Epidermal melanocyte (primary cell): ENCODE data around the gene RCBTB2.
"Not testable (repeated sequence)": the region's sequence is repeated elsewhere in the genome, so short reads cannot be mapped to it uniquely, and the experiment has no call there.

Source experiments
- DNase-seq: peaks from one replicate; pipeline ENCODE4 v3.0.0; 2011; ENCODE audit warnings: low spot score; ENCODE audit not compliant: insufficient read length

RCBTB2 gene

GRCh38 chr13:48494874-48495273 is 38.0 kb downstream of the RCBTB2 start:
- no peak for DNase-seq

DNA sequence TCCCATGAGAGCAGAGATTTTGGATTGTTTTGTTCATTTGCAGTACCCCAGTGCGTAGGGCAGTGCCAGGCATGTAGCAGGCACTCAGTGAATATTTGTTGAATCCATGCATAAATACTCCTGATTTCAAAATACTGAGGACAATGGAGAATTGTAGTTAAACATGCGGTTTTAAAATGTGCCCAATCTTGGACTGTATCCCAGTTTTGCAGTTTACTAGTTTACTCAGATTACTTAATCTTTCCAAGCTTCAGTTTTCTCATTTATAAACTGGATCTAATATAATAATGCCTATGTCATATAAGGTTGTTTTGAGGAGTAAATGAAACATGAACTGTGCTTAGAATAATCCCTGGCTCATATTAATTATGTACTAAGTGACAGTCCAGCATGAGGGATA is 39.0 kb downstream of the RCBTB2 start:
- no peak for DNase-seq

DNA sequence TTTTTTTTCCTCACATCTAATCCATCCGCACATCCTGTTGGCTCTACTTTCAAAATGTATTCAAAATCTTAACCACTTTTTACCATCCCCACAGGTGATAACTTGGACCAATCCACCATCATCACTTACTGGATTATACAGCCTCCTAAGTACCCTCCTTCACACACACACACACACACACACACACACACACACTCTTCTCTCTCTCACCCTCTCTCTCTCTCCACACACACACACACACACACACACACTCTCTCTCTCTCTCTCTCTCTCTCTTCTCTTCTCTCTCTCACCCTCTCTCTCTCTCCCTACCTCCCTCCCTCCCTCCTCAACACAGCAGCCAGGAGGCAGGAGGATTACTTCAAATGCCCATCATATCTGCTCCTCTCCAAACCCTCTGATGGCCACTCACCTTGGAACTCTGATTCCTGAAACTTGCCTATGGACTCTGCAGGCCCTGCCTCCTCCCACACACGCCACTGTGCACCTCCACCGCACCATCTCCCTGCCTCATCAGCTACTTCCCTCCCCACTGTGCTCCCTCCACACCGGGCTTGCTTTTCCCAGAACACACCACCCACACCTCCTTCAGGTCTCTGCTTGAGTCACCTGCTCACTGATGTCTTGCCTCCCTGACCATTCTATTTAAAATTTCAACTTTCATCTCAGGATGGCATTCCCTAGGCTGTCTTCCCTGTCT is 39.7 kb downstream of the RCBTB2 start:
- no peak for DNase-seq

DNA sequence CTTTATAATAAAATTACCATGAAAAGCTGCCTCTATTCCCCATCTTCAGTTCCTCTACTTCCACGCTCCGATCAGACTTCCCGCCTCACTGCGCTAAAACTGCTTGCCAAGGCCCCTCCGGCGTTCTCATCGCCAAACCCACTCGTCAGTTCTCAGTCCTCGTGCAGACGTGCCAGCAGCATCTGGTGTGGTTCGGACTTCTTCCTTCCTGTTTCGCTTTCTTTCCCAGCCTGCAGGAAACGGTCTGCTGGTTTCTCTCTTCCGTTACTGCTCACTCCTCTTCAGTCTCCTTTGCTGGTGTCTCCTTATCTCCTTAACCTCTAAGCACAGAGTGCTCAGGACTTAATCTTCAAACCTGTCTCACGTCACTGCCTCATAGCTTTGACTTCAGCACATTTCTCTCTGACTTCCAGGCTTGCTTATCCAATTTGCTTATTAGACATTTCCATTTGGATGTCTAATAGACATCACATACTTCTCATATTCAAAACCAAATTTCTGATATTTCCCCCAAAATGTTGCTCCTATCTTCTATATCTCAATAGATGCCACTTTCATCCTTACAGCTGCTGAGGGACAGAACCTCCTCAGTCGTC is 40.3 kb downstream of the RCBTB2 start:
- DNase-seq = peak; percentile 52

DNA sequence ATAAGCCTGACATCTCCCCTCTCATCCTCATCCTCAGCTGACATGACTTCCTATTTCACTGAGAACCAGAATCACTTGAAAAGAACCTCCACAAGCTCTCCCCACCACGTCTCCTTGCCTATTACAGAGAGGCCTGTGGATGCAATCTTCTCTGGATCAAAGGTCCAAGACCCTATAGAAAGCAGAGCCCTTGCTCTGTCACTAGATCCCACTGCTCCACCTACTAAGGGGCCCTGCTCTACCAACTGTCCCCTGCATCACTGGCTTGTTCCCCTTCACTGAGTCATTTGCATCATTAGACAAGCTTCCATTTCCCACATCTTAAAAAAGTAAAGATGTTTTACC is 40.8 kb downstream of the RCBTB2 start:
- no peak for DNase-seq

GRCh38 chr13:48491423-48492095 is 41.3 kb downstream of the RCBTB2 start:
- DNase-seq = no peak

GRCh38 chr13:48490241-48490640 is 42.6 kb downstream of the RCBTB2 start:
- no peak for DNase-seq

DNA sequence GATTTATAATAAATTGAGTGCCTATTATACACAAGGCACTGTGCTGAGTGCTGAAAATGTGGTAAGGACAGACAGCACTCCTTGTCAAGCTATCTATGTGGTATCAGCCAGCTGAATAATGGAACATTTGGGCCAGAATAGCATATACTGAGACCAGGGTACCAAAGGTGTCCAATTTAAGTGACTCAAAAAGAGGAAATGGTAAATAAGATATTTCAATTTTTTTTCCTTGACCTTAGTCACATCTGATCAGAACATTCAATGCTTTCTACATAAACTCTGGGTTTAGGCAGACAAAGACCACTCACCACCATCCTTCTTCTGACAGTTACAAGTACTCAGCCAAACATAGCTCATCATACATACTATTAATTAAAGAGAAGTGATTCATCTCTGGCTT is 43.2 kb downstream of the RCBTB2 start:
- DNase-seq = no peak

DNA sequence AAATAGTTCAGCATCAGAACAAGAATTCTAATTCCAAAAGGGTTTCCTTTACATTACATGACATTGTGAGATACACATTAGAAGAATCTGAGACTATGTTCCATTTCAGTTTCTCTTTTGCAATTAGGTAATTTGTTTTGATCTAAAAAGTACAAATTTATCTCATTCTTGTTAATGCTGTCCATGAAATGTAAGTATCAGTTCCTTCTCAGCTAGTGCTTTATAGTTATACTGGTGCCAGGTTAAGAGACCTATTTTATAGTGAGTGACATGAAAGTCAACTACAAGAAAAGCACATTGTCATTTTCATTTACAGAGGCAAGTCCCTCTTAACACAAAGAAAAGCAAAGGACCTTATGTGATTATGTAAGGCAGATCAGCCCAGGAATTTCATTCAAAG is 43.9 kb downstream of the RCBTB2 start:
- no peak for DNase-seq

- no peak for DNase-seq
Observed at GRCh38 chr13:48487968-48488367, 44.9 kb downstream of the RCBTB2 start.

- DNase-seq = no peak
Observed at GRCh38 chr13:48486836-48487235, 46.0 kb downstream of the RCBTB2 start.

DNA sequence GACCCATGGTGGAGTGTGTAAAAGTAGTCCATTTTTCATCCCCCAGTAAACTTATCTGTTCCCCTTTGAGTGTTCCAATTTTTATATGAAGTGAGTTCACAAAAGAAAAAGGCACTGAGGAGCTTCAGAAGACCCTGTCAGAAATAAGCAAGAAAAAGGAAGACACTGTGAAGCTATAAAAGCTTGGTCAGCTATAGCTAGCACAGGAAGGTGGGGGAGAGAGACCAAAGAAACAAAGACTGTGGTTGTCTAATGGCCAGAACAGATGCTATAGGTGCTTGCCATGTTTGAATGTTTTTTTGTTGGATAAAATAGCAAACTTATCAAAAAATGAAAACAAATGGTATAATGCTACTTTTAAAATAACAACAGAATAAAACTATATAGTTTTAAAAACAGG is 46.5 kb downstream of the RCBTB2 start:
- no peak for DNase-seq

DNA sequence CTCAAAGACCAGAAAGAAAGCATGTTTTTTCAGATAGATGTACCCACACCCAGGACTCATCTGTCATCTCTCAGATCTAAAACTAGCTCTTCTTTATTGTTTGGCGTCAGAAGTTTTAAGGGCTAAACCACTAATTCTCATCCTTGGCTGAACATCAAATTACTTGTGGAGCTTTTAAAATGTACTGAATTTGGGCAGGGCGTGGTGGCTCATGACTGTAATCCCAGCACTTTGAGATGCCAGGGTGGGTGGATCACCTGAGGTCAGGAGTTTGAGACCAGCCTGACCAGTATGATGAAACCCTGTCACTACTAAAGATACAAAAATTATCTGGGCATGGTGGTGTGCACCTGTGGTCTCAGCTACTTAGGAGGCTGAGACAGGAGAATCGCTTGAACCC is 47.4 kb downstream of the RCBTB2 start:
- no peak for DNase-seq

DNA sequence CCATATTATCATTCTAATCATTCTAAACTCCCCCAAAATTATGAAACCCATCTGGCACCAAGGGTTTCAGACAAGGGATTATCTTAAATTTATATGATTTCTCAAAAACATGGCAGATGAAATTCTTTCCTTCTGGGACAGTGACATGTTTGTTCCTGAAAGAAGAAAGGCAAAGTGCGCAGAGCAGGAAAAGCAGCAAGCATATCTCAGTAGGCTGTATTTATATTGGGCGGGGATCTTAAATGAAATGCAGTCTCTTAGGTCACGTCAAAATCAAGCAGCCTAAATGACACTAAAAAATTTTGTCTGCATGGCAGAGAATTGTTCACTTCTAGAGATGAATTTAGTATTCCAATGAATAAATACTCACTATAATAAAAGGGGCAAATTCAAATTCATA is 49.3 kb downstream of the RCBTB2 start:
- DNase-seq = no peak

DNA sequence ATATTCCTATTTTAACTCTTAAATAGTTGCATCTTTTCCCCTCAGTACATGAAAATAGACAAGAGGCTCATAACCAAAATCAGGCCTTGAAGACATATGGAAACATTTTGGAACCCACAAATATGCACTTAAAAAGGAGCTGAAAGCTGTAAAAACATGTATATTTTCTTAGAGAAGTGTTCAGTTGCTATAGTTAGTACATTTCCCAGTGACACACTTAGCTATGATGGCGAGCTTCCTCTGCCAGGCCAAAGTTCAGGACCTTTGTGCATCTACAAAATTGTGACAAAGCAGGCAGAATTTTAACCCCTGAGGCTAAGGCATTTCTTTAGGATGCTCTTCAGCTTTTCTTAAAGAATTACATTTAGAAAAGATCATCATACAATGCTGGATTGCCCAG is 54.5 kb downstream of the RCBTB2 start:
- no peak for DNase-seq

DNA sequence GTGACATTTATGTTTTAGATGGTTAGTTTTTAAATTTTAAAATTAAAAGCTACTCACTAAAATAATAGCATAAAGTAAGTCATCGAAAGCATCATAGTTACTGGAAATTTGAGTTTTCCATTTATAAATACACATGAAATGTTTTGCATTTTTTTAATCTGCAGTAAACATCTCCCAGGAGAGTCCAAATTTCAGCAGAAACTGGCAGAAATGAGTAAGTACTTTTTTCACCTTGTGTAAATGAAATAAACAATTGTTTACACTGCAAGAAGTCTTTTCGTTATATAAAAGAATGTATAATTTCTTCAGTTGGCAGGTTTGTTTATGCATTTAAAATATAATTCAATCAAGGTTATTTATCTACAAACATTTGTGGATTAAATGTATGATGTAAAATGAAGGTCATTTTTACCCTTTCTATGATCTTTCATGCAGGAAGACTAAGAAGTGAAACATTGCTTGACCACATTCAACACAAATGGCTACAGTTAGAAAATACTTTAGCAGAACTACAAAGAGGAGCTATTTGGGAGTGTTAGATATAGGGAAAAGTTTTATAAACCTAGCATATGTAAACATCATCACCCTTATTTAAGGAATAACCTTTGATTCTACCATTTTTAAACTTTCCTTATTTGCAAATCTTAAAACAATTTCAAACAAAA is 55.6 kb downstream of the RCBTB2 start:
- DNase-seq = no peak

DNA sequence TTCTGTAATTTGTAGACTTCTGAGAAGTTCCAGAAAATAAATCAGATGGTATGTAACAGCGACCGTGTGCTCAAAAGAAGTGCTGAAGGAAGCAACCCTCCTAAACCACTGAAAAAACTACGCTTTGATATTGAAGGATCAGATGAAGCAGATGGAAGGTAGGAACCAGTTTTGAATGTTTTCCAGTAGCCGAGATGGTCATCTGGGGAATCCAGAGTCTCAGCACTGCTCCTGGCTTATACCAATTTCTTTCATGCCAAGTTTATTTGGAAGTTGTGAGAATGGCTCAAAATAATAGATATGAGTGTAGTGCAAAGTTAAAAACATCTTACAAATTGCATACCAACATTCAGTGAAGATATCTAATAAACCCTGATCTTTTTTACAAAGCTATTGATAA is 56.2 kb downstream of the RCBTB2 start:
- DNase-seq = no peak

GRCh38 chr13:48476215-48476614 is 56.7 kb downstream of the RCBTB2 start:
- no peak for DNase-seq

- no peak for DNase-seq
Observed at GRCh38 chr13:48475230-48475629, 57.6 kb downstream of the RCBTB2 start.

DNA sequence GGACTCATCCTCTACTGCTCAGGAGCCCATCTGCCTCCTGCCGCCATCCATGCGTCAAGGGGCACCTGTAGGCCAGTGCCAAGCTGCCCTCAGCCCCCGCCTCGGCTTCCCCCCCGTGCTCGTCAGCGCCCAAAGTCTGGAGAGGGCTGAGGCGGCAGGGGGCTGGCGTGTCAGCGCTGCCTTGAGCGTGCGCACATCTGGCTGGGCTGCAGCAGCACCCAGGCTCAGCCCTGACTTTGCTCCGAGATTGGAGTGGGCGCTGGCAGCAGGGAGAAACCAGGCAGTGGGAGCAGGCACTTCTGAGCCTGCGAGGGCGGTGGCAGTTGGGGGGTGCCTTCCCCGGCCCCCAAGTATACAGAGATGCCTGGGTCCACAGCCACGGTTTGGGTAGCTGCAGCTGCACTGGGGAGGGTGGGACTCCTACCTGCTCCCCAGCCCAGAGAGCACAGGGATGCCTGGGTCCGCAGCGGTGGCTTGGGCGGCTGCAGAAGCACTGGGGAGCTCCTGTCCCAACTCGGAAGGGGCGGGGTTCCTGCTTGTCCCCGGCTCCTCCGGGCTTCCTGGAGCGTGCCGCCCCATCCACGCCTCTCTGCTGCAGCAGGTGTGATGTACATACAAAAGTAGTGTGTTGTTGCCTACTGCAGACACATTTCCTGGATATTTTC is 75.2 kb downstream of the RCBTB2 start:
- no peak for DNase-seq

DNA sequence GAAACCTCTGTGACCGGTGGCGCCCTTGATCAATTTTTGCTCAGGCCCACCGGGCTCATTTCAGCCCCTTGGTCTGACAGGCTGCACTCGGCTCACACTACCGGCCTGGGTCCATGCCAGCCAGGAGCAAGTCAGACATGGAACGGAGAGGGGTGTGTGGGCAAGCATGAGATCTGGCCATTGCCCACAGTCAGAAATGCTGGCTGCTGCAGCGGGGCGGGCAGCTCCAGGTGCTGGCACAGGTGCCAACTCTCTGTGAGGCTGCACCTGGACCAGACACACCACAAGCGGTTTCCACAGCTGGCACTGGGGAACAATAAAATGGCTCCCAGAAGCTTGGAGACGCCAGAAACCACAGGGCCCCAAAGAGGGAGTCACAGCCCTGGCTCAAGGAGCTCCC is 76.3 kb downstream of the RCBTB2 start:
- no peak for DNase-seq

DNA sequence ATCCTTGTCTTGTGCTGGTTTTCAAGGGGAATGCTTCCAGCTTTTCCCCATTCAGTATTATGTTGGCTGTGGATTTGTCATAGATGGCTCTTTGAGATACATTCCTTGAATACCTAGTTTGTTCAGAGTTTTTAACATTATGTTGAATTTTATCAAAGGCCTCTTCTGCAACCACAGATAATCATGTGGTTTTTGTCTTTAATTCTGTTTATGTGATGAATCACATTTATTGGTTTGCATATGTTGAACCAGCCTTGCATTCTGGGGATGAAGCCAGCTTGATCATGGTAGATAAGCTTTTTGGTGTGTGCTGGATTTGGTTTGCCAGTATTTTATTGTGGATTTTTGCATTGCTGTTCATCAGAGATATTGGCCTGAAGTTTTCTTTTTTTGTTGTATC is 81.7 kb downstream of the RCBTB2 start:
- DNase-seq = not testable (repeated sequence)
